CD4-positive, alpha-beta memory T cell (primary cell): ENCODE data around the gene TAX1BP1. TPM values are rescaled to one million over a fixed set of nuclear protein-coding genes. Genes with fewer than 3 reads are reported as not detected.

ENCODE experiments used
- CTCF ChIA-PET: fragments of 350-600 bp; sonication (Branson Sonifier 250); formaldehyde crosslinking; loops from one replicate; lab custom pipeline; 2021; ENCODE audit warnings: inconsistent platforms; ENCODE audit not compliant: partially characterized antibody; lab: Charles Lee
- POLR2A ChIA-PET: fragments of 350-600 bp; sonication (Branson Sonifier 250); formaldehyde crosslinking; loops from one replicate; lab custom pipeline; 2021; ENCODE audit not compliant: partially characterized antibody; lab: Charles Lee
- DNase-seq, 5 donors: peaks; one replicate each; pipeline versions ENCODE4 v3.0.0 to v3.0.0-alpha.2; 2020 to 2022; ENCODE audit warnings: mixed read lengths in 1 of 5
- H3K27ac ChIP-seq: one replicate; pipeline ENCODE4 v1.7.0; 2013; ENCODE audit warnings: low read depth, low read length
- H3K27me3 ChIP-seq: 2 replicates; pipeline ENCODE4 v1.7.0; 2013; ENCODE audit warnings: mild to moderate bottlenecking, low read length, moderate library complexity; ENCODE audit not compliant: insufficient read depth
- H3K36me3 ChIP-seq: 2 replicates; pipeline ENCODE4 v1.7.0; 2013; ENCODE audit warnings: mild to moderate bottlenecking, low read length, moderate library complexity; ENCODE audit not compliant: insufficient read depth
- H3K4me1 ChIP-seq: 2 replicates; pipeline ENCODE4 v1.7.0; 2013; ENCODE audit warnings: mild to moderate bottlenecking, low read length, moderate library complexity; ENCODE audit not compliant: insufficient read depth
- H3K4me3 ChIP-seq, 2 donors: one replicate each; pipeline ENCODE4 v1.7.0; 2013; ENCODE audit warnings: low read length in 2 of 2, mild to moderate bottlenecking in 1 of 2
- H3K9me3 ChIP-seq, 2 donors: one replicate each; pipeline ENCODE4 v1.7.0; 2013; ENCODE audit warnings: low read length in 2 of 2, control low read depth in 1 of 2; ENCODE audit not compliant: control insufficient read depth in 1 of 2
- H3K27ac Mint-ChIP-seq, 7 donors: one replicate each; pipeline ENCODE4 v1.8.0; 2020 to 2021; ENCODE audit warnings: mixed read lengths in 7 of 7, mild to moderate bottlenecking in 6 of 7, inconsistent platforms in 3 of 7, moderate library complexity in 3 of 7
- H3K27me3 Mint-ChIP-seq, 2 donors: one replicate each; pipeline ENCODE4 v1.8.0; 2020 to 2021; ENCODE audit warnings: mixed read lengths in 2 of 2
- H3K36me3 Mint-ChIP-seq, 2 donors: one replicate each; pipeline ENCODE4 v1.8.0; 2020 to 2021; ENCODE audit warnings: mixed read lengths in 2 of 2, inconsistent platforms in 1 of 2, mild to moderate bottlenecking in 1 of 2
- H3K4me1 Mint-ChIP-seq, 4 donors: one replicate each; pipeline ENCODE4 v1.8.0; 2020 to 2021; ENCODE audit warnings: mixed read lengths in 4 of 4, mild to moderate bottlenecking in 1 of 4
- H3K4me3 Mint-ChIP-seq, 8 donors: one replicate each; pipeline ENCODE4 v1.8.0; 2020 to 2021; ENCODE audit warnings: mixed read lengths in 8 of 8, mild to moderate bottlenecking in 7 of 8, moderate library complexity in 6 of 8, inconsistent platforms in 3 of 8
- H3K9me3 Mint-ChIP-seq, 8 donors: one replicate each; pipeline ENCODE4 v1.8.0; 2020 to 2021; ENCODE audit warnings: mixed read lengths in 8 of 8, mild to moderate bottlenecking in 5 of 8, inconsistent platforms in 3 of 8, moderate library complexity in 1 of 8
- intact Hi-C: fragments of 100-400 bp; cut with micrococcal nuclease; formaldehyde crosslinking; loops from one replicate; pipeline ENCODE4 v1.15.1; 2023
- polyA plus RNA-seq, 2 donors: library from polyadenylated mRNA; unstranded; fragments of 300-500 nt; fragmentation: Illumina TruSeq; gene quantifications; one replicate each; pipeline ENCODE4 v1.2.3, GENCODE V29; 2021
- total RNA-seq, 2 experiments: library from RNA; stranded (reverse); gene quantifications; one replicate each; pipeline ENCODE4 v1.2.3, GENCODE V29; 2021

TAX1BP1 gene
- total and polyA plus RNA-seq, 4 experiments from 2014 or later: 109 to 125 (median 112) TPM

DNA sequence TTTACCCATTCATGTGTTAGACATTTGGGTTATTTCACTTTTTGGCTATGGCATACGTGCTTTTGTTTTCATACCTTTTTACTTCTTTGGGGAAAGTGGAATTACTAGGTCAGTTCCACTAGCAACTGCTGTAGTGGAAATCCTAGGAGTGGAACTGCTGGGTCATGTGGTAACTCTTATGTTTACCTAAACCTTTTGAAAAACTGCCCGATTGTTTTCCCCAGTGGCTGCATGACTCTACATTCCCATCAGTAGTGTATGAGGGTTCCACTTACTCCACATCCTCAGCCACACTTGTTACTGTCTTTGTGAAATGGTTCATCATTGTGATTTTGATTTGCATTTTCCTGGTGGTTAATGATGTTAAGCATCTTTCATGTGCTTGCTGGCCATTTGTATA, 82.3 kb downstream of the TAX1BP1 start:
- H3K27ac Mint-ChIP-seq: no peak overlapping the region
- ChIA-PET CTCF (no interaction called here), POLR2A (interaction anchor here (1.6 kb wide), 1 partner anchor 12 kb away, joined by 3 read pairs; no protein-coding TSS in a partner anchor)
- H3K4me1 Mint-ChIP-seq: peaks cover 0 to 4% (median under 1%) of the 10 kb centered on the region in 4 donors
- Histone ChIP-seq H3K4me3 (no peak overlapping the region), H3K27me3 (no peaks in the 10 kb centered on the region), H3K36me3 (peaks cover 24% of the 10 kb centered on the region), H3K9me3 (no peaks in the 10 kb centered on the region), H3K27ac (no peak overlapping the region), H3K4me1 (no peaks in the 10 kb centered on the region)
- no peak overlapping the region for H3K4me3 Mint-ChIP-seq
- no peaks in the 10 kb centered on the region for H3K9me3 Mint-ChIP-seq
- DNase-seq: no peak
- H3K27me3 Mint-ChIP-seq: no peaks in the 10 kb centered on the region
- peaks cover 27 to 57% of the 10 kb centered on the region in 2 donors for H3K36me3 Mint-ChIP-seq
- intact Hi-C loops: no loop called here

DNA sequence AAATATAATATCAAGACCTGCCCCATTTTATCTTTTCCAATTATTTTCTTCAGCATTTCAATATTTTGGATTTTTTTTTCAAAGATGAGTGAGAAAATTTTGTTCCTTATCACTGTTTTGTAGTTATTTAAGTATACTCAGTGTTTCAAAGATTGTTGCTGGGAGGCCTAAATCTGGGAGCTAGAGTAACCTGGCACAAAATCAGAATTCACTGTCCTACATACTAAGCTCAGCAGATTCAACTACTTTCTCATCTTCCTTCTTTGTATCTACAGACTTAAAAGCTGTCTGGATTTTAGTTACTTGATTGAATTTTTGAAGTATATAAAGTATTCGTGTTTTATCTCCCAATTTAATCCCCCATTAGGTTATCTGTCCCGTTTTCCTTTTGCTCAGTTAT, 85.9 kb downstream of the TAX1BP1 start:
- Mint-ChIP-seq H3K9me3 (no peaks in the 10 kb centered on the region), H3K4me3 (no peak overlapping the region), H3K27ac (peak overlapping the region in 1 of 7 donors; percentile 47), H3K4me1 (peaks cover 0 to 3% (median 2%) of the 10 kb centered on the region in 4 donors), H3K27me3 (no peaks in the 10 kb centered on the region), H3K36me3 (peaks cover 29 to 65% of the 10 kb centered on the region in 2 donors)
- intact Hi-C loops: no loop called here
- no peaks in the 10 kb centered on the region for H3K4me1 ChIP-seq
- POLR2A ChIA-PET: interaction anchor here (1.4 kb wide), 1 partner anchor 14 kb away, joined by 3 read pairs; no protein-coding TSS in a partner anchor
- DNase-seq: no peak
- H3K27me3 ChIP-seq: no peaks in the 10 kb centered on the region
- peaks cover 14% of the 10 kb centered on the region for H3K36me3 ChIP-seq
- no peak overlapping the region for H3K4me3 ChIP-seq
- H3K9me3 ChIP-seq: no peaks in the 10 kb centered on the region
- H3K27ac ChIP-seq: no peak overlapping the region
- CTCF ChIA-PET: interaction anchor here (1.1 kb wide), 1 partner anchor 9 kb away, joined by 3 read pairs; no protein-coding TSS in a partner anchor

- intact Hi-C loops: no loop called here
- H3K27ac Mint-ChIP-seq: peak overlapping the region in 1 of 7 donors; percentile 7
- ChIA-PET POLR2A (interaction anchor here (1.4 kb wide), 1 partner anchor 14 kb away, joined by 3 read pairs; no protein-coding TSS in a partner anchor), CTCF (interaction anchor here (1.1 kb wide), 1 partner anchor 9 kb away, joined by 3 read pairs; no protein-coding TSS in a partner anchor)
- Histone ChIP-seq H3K4me3 (no peak overlapping the region), H3K36me3 (peaks cover 14% of the 10 kb centered on the region), H3K27ac (no peak overlapping the region), H3K27me3 (no peaks in the 10 kb centered on the region), H3K4me1 (no peaks in the 10 kb centered on the region), H3K9me3 (no peaks in the 10 kb centered on the region)
- DNase-seq: no peak
- H3K4me1 Mint-ChIP-seq: peaks cover 0 to 3% (median 2%) of the 10 kb centered on the region in 4 donors
- peaks cover 31 to 69% of the 10 kb centered on the region in 2 donors for H3K36me3 Mint-ChIP-seq
- H3K4me3 Mint-ChIP-seq: no peak overlapping the region
- no peaks in the 10 kb centered on the region for H3K9me3 Mint-ChIP-seq
- no peaks in the 10 kb centered on the region for H3K27me3 Mint-ChIP-seq
Observed at GRCh38 chr7:27826357-27826756, 86.4 kb downstream of the TAX1BP1 start.

- ChIA-PET CTCF (interaction anchor here (1.1 kb wide), 1 partner anchor 9 kb away, joined by 3 read pairs; no protein-coding TSS in a partner anchor), POLR2A (interaction anchor here (1.0 kb wide), 1 partner anchor 13 kb away, joined by 3 read pairs; no protein-coding TSS in a partner anchor)
- Mint-ChIP-seq H3K9me3 (no peaks in the 10 kb centered on the region), H3K4me1 (peaks cover 3 to 10% (median 8%) of the 10 kb centered on the region in 4 donors), H3K27me3 (no peaks in the 10 kb centered on the region), H3K27ac (peak overlapping the region in 3 of 7 donors; percentile 22 to 62 (median 36)), H3K36me3 (peaks cover 7 to 43% of the 10 kb centered on the region in 2 donors), H3K4me3 (no peak overlapping the region)
- intact Hi-C loops: no loop called here
- Histone ChIP-seq H3K27me3 (no peaks in the 10 kb centered on the region), H3K4me3 (no peak overlapping the region), H3K9me3 (no peaks in the 10 kb centered on the region), H3K36me3 (no peaks in the 10 kb centered on the region), H3K27ac (no peak overlapping the region), H3K4me1 (no peaks in the 10 kb centered on the region)
- DNase-seq: no peak
Observed at GRCh38 chr7:27834179-27834921, 94.4 kb downstream of the TAX1BP1 start.

DNA sequence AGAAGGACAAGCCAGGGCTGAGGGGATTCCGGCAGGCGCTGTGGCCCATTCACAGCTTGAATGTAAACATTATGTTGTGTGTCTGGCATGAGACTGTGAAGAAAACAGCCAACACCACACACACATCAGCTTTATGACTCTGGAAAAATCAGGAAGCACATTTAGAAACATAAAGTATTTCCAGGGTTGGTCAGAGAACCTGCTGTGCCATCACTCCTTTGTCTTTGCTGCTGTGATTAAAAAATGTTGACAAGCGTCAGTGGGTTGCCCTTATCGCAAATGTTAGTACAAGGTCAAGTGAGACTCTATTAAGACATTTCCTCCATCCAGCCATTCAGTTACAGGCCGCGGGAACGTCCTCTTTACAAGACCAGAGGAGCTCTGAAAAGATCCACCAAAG, 95.4 kb downstream of the TAX1BP1 start:
- Histone ChIP-seq H3K27me3 (no peaks in the 10 kb centered on the region), H3K27ac (no peak overlapping the region), H3K4me3 (no peak overlapping the region), H3K9me3 (no peaks in the 10 kb centered on the region), H3K36me3 (no peaks in the 10 kb centered on the region), H3K4me1 (peaks cover 8% of the 10 kb centered on the region)
- CTCF ChIA-PET: interaction anchor here (1.1 kb wide), 1 partner anchor 10 kb away, joined by 3 read pairs; no protein-coding TSS in a partner anchor
- Mint-ChIP-seq H3K9me3 (no peaks in the 10 kb centered on the region), H3K4me1 (peaks cover 14 to 19% (median 15%) of the 10 kb centered on the region in 4 donors), H3K27ac (peak overlapping the region in 3 of 7 donors; percentile 3 to 54 (median 12)), H3K4me3 (no peak overlapping the region), H3K36me3 (peaks cover 7 to 39% of the 10 kb centered on the region in 2 donors), H3K27me3 (no peaks in the 10 kb centered on the region)
- POLR2A ChIA-PET: no interaction called here
- intact Hi-C loops: no loop called here
- DNase-seq: no peak

- Mint-ChIP-seq H3K36me3 (peaks cover 0 to 30% of the 10 kb centered on the region in 2 donors), H3K4me1 (peaks cover 20 to 30% (median 23%) of the 10 kb centered on the region in 4 donors), H3K4me3 (no peak overlapping the region), H3K9me3 (no peaks in the 10 kb centered on the region), H3K27ac (peak overlapping the region in 5 of 7 donors; percentile 4 to 86 (median 72)), H3K27me3 (no peaks in the 10 kb centered on the region)
- Histone ChIP-seq H3K27me3 (no peaks in the 10 kb centered on the region), H3K27ac (no peak overlapping the region), H3K4me3 (no peak overlapping the region), H3K9me3 (no peaks in the 10 kb centered on the region), H3K36me3 (no peaks in the 10 kb centered on the region), H3K4me1 (peaks cover 15% of the 10 kb centered on the region)
- DNase-seq: no peak
- POLR2A ChIA-PET: no interaction called here
- intact Hi-C loops: no loop called here
- CTCF ChIA-PET: no interaction called here
Observed at GRCh38 chr7:27836536-27836935, 96.6 kb downstream of the TAX1BP1 start.

DNA sequence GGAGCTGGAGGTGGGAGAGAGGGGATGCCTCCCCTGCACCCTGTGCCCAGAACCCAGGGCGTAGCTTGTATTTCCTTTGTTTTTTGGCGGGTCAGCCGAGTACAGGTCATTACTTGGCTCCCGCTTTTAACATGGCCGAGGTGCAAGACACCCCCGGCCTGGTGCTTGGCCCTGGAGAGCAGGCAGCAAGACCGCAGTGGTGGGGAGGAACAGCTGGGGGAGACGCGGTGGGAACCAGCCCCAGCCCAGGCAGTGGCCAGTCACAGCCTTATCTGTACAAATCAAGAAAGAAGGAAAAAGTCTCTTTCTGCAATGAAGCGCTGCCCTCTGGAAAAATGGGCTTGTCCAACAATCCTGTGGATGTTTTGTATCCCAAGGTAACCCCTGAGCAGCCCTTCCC, 99.1 kb downstream of the TAX1BP1 start:
- POLR2A ChIA-PET: no interaction called here

More for the DNA sequence above, 99.1 kb downstream of the TAX1BP1 start:
- H3K9me3 Mint-ChIP-seq: no peaks in the 10 kb centered on the region
- peak overlapping the region in 1 of 7 donors; percentile 89 for H3K27ac Mint-ChIP-seq
- Histone ChIP-seq H3K4me1 (peaks cover 15% of the 10 kb centered on the region), H3K9me3 (no peaks in the 10 kb centered on the region), H3K4me3 (no peak overlapping the region), H3K36me3 (no peaks in the 10 kb centered on the region), H3K27me3 (no peaks in the 10 kb centered on the region), H3K27ac (no peak overlapping the region)
- CTCF ChIA-PET: interaction anchor here (1.5 kb wide), 1 partner anchor 54 kb away, joined by 3 read pairs; no protein-coding TSS in a partner anchor
- H3K4me3 Mint-ChIP-seq: no peak overlapping the region
- intact Hi-C loops: no loop called here
- DNase-seq: no peak
- peaks cover 17 to 30% (median 25%) of the 10 kb centered on the region in 4 donors for H3K4me1 Mint-ChIP-seq
- peaks cover 0 to 11% of the 10 kb centered on the region in 2 donors for H3K36me3 Mint-ChIP-seq
- no peaks in the 10 kb centered on the region for H3K27me3 Mint-ChIP-seq
